ENCODE data around the gene AIP. TPM values are rescaled to one million over a fixed set of nuclear protein-coding genes. Genes with fewer than 3 reads are reported as not detected.
A peak's percentile ranks its signal among the peaks of the same experiment; 100 is the strongest.

The AIP gene
- total and polyA plus RNA-seq, 9 donors: 33.5 to 114 (median 65.4) TPM

DNA sequence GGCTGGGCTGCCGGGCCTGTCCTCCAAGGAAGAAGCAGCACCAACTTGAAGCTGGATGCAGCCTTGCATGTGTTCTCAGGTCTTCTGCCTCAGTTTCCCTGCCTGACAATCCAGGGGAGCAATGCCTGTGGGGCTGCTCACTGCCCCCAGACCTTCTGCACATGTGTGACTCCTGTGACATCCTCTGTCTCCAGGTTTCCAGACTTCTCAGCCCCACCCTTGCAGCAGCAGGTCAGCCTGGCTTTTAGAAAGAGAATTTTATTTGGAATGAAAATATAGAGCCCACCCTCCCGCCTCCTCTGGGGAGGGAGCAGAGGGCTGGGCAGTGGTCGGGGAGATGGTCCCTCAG is 45.0 kb upstream of the AIP start:
- no peaks in the 10 kb centered on the region for H3K9me3 ChIP-seq
- peak in 1 of 5 donors; percentile 11 for DNase-seq
- no peaks in the 10 kb centered on the region for H3K36me3 ChIP-seq
- 60 to 67% (median 64%) methylated on average over 3 of the region's 3 CpGs for WGBS, 3 donors
- no peaks in the 10 kb centered on the region for H3K27me3 ChIP-seq
- intact Hi-C loops (cut with DNase I): no loop called here
- peaks cover 4% of the 10 kb centered on the region for H3K4me1 ChIP-seq (ENCODE audit: insufficient read depth)
- no peak overlapping the region for H3K4me3 ChIP-seq
- H3K27ac ChIP-seq: no peak overlapping the region
- TF ChIP-seq, protein P1, sequence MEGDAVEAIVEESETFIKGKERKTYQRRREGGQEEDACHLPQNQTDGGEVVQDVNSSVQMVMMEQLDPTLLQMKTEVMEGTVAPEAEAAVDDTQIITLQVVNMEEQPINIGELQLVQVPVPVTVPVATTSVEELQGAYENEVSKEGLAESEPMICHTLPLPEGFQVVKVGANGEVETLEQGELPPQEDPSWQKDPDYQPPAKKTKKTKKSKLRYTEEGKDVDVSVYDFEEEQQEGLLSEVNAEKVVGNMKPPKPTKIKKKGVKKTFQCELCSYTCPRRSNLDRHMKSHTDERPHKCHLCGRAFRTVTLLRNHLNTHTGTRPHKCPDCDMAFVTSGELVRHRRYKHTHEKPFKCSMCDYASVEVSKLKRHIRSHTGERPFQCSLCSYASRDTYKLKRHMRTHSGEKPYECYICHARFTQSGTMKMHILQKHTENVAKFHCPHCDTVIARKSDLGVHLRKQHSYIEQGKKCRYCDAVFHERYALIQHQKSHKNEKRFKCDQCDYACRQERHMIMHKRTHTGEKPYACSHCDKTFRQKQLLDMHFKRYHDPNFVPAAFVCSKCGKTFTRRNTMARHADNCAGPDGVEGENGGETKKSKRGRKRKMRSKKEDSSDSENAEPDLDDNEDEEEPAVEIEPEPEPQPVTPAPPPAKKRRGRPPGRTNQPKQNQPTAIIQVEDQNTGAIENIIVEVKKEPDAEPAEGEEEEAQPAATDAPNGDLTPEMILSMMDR (IDR thresholded peaks at IDR 0.05): no peak
- TF ChIP-seq EP300 (IDR thresholded peaks at IDR 0.05) (no peak), POLR2A (IDR thresholded peaks at IDR 0.05) (no peak)

DNA sequence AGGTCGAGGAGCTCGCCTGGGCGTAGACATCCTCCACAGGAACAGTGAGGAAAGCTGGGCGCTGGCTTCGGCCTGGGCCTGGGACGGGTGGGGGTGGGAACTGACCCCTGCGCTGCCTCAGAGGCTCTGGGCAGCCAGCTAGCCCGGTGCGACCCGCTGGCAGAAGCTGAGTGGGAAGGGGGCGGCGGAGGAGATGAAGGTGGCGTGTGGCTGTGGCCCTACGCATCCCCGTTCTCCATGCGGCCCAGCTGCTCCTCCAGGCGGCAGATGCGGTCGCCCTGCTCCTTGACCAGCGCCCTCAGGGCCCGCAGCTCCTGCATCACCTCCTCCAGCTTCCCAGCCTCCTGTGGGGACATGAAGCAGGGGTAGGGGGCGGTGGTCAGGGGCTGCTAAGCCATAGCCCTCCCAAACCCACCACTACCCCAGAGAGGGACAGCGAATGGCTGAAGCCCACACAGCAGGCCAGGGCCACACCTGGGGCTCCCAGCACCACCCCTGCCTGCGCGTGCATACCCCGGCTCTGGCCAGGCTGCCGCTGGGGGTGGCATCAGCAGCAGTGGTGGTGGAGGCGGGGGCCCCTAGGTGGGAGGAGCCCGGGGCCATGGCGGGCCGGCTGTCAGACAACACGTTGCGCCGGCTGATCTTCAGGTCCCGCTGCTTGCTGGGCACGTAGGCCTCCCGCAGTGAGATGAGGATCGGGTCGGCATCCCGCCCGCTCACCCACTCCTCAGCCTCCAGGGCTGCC is 44.5 kb upstream of the AIP start:
- Histone ChIP-seq H3K4me1 (ENCODE audit: insufficient read depth) (peaks cover 4% of the 10 kb centered on the region), H3K27ac (no peak overlapping the region), H3K4me3 (no peak overlapping the region), H3K9me3 (no peaks in the 10 kb centered on the region), H3K36me3 (no peaks in the 10 kb centered on the region), H3K27me3 (no peaks in the 10 kb centered on the region)
- TF ChIP-seq POLR2A (IDR thresholded peaks at IDR 0.05): no peak
- no peak for TF ChIP-seq EP300 (IDR thresholded peaks at IDR 0.05)
- TF ChIP-seq, protein P1 (IDR thresholded peaks at IDR 0.05): no peak
- DNase-seq: peak in 1 of 5 donors; percentile 33
- WGBS, 3 donors: 73 to 81% (median 76%) methylated on average over 41 of the region's 41 CpGs
- intact Hi-C loops (cut with DNase I): no loop called here

DNA sequence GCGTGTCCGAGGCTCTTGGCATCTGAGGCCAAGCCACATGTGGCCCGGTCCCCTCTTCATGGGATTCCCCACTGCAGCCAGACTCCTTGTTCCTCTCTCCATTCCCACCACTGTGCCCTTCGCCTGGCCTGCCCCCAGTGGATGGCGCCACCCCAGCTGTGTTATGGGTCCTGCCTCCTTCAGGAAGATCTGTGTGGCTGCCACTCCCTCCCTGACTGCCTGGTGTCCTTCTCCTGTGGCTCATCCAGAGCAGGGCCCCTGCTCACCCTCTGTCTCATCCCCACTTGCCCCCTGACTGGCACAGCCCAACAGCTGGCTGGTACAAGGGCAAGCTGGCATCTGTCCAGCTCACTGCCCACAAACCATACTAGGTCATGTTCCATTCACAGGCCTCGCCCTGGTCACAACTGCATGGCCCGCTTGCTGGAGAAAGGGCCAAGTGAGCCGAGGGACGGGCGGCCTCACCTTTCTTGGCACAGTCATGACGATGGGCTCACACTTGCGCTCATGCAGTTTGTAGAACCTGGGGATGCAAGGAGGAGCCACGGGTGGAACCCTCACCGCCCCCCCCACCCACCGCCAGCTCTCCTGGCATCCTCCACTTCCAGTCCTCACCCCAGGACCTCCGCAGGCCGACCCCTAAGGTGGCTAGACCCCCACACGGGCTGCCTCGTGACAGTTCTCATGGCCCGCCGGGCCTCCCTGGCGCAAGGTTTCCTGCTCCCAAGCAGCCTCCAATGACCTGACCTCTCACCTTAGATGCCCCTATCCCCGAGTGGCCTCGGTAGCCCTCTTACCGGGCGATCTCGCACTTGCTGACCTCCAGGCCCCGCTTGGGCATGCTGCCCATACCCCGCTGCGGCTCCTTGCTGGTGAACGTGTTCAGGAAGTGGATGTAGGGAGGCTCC is 43.3 kb upstream of the AIP start:
- Histone ChIP-seq H3K4me1 (ENCODE audit: insufficient read depth) (peaks cover 4% of the 10 kb centered on the region), H3K36me3 (no peaks in the 10 kb centered on the region), H3K9me3 (no peaks in the 10 kb centered on the region), H3K27me3 (no peaks in the 10 kb centered on the region), H3K27ac (no peak overlapping the region), H3K4me3 (no peak overlapping the region)
- DNase-seq: peak in 3 of 5 donors; percentile 52 to 59 (median 53)
- TF ChIP-seq POLR2A (IDR thresholded peaks at IDR 0.05) (no peak), EP300 (IDR thresholded peaks at IDR 0.05) (no peak)
- TF ChIP-seq, protein P1 (IDR thresholded peaks at IDR 0.05): no peak
- 67 to 71% (median 71%) methylated on average over 31 of the region's 31 CpGs for WGBS, 3 donors
- intact Hi-C loops (cut with DNase I): loop anchor here in 1 of 4 donors (10.0 kb wide), 1 partner anchor 65 kb away; the partner anchor contains the start of genes CDK2AP2 and PITPNM1

DNA sequence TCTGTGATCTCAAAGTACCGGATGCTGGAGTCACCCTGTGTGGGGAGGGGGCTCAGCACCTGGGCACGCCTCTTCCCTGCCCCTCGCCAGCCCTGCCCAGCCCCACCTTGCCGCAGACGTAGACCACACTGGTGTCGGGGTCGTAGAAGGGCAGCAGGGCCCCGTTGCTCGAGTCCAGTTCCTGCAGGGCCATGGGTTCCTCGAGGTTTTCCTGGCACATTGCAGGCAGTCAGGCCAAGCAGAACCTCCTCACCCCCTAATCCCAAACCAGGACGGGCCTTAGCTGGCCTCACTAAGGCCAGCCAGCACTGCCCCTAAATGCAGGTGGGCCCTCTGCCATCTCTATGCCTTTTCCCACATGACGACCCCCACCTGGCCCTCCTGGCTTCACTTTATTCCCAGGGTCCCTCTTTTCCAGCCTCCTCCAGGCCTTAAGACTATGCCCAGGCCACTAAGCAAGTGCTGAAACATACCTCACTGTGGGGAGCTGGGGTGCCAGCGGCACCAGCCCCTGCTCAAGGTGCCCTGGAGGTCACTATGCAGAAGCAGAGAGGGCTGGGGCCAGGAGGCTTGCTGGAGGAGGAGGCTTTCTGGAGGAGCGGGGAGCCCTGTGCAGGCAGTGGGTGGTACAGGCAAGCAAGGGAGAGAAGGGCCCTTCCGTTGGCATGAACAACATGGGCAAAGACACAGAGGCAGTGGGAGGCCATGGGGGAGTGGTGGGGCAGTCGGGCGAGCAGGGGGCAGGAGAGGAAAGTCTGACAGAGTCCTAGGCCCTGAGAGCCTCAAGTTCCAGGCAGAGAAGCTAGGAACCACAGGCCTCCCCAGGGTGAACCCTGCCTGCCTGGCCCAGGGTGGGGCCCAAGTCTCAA is 42.4 kb upstream of the AIP start:
- DNase-seq: peak in 2 of 5 donors; percentile 14 to 32
- Histone ChIP-seq H3K9me3 (no peaks in the 10 kb centered on the region), H3K4me1 (ENCODE audit: insufficient read depth) (peaks cover 4% of the 10 kb centered on the region), H3K27me3 (no peaks in the 10 kb centered on the region), H3K4me3 (no peak overlapping the region), H3K27ac (no peak overlapping the region), H3K36me3 (no peaks in the 10 kb centered on the region)
- TF ChIP-seq EP300 (IDR thresholded peaks at IDR 0.05): no peak
- no peak for TF ChIP-seq POLR2A (IDR thresholded peaks at IDR 0.05)
- TF ChIP-seq, protein P1 (IDR thresholded peaks at IDR 0.05): no peak
- 65 to 69% (median 69%) methylated on average over 17 of the region's 17 CpGs for WGBS, 3 donors
- intact Hi-C loops (cut with DNase I): loop anchor here in 1 of 4 donors (10.0 kb wide), 1 partner anchor 64 kb away; the partner anchor contains the start of genes CDK2AP2 and PITPNM1

Measured in ovary (tissue), 9 donors.